RKO (cell line): Measurements from ENCODE around the gene YIPF2.
"Not testable (repeated sequence)": the region's sequence is repeated elsewhere in the genome, so short reads cannot be mapped to it uniquely, and the experiment has no call there.

Experiments used
- DNase-seq: peaks from one replicate; pipeline ENCODE4 v3.0.0-alpha.2; 2016; ENCODE audit warnings: low spot score

The YIPF2 gene

DNA sequence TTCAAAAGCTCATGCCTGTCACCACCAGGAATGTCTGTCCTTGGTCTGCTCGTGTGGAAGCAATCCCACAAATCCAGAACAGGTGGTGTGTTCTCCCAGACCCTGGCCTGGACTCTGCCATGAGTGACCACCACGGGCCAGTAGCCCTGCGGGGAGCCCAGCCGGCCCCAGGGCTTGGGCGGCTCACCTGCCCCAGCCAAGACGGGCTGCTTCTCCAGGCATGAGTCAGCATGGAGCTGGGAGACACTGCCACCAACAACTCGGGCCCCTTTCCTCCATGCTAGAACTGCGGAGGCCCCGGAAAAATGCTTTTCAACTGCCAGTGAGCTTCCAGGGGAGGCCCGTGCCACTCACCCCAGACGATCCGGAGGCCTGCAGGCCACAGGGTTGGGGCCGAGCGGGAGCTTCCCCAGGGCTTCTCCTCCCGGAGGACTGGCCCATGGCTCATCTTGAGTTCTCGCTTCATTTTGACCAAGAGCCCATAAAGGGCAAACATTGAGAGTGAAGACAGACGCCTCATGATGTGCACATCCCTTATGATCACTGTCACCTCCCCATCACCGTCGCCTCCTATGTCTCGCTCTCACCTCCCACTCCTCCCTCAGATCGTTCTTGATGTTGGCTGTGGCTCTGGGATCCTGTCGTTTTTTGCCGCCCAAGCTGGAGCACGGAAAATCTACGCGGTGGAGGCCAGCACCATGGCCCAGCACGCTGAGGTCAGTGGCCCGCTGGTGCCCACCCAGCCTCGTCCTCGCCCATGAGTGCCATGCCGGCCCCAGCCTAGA, 16.7 kb downstream of the YIPF2 start:
- DNase-seq: no peak

DNA sequence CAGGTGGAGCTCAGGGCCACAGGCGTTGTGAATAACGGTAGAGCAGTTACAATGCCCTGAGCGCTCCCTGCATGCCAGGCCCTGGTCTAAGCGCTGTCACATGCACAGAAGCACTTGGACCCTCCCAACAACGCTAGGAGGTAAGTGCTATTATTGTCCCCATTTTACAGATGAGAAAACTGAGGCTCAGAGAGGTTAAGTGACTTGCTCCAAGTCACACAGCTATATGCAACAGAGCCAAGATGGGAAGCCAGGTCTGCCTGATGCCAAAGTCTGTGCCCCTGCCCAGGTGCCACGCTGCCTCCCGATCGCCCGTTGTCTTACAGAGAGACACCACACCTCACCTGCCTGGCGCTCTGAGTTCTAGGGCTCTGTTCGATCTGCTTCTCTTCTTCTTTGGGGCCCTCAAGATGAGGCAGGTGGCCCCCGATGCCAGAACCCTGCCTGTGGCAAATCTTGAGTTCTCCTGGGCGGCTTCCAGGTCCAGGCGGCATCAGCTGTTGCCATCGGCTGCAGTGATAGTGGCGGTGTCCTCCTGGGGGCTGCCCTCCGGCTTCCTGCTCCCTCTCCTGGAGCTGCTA, 20.0 kb downstream of the YIPF2 start:
- DNase-seq: no peak

DNA sequence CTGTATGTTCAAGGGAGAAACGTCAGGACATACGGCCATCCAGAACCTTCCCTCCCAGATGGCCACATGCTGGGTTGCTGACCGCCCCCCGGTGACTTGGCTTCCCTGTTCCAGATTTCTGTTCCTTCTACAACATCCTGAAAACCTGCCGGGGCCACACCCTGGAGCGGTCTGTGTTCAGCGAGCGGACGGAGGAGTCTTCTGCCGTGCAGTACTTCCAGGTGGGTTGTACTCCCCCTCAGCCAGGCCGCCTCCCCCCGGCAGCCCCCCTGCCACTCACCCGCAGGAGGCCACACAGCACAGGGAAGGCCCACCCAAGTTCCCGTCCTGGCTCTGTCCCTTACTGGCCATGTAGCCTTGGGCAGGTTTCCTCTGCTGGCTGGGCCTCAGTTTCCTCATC, 20.5 kb downstream of the YIPF2 start:
- DNase-seq: no peak

DNA sequence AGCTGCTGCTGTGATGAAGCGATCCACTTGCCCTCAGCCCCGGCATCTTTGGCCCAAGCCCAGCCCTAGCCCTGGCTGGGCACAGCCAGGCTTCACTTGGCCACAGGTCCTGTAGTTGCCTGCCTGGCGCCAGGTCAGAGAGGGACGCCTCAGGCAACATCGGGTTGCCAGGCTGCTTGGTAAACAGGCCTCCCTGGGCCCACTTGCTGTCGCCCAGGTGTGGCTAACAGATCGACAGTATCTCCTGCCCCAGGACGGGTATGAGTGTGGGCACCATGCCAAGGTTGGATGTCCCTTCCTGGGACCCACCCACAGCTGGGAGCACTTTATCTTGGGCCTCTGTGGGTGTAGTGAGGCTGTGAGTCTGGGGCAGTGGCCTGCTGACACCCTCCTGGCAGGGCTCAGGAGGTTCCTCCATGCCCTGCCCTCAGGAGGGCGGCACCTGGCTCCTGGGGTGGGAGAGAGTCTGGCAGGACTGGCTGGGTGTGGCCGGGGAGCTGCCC, 29.2 kb downstream of the YIPF2 start:
- no peak for DNase-seq

DNA sequence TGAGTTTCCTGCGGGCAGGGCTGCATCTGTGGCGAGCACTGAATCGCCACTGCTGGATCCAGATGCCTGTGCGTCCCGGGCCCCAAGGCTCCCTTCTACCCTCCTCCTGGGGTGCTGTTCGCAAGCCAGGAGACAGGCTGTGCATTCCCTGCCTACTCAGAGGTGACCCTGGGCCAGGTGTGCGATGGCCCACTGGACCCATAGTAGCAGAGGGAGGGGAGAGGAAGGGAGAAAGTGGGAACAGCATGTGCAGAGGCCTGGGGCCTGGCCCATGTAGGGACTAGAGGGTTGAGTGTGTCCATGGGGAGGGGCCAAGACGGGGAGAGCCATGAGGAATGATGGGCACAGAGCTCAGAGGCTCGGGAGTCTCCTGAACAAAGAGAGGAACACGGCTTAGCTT, 29.8 kb downstream of the YIPF2 start:
- no peak for DNase-seq

DNA sequence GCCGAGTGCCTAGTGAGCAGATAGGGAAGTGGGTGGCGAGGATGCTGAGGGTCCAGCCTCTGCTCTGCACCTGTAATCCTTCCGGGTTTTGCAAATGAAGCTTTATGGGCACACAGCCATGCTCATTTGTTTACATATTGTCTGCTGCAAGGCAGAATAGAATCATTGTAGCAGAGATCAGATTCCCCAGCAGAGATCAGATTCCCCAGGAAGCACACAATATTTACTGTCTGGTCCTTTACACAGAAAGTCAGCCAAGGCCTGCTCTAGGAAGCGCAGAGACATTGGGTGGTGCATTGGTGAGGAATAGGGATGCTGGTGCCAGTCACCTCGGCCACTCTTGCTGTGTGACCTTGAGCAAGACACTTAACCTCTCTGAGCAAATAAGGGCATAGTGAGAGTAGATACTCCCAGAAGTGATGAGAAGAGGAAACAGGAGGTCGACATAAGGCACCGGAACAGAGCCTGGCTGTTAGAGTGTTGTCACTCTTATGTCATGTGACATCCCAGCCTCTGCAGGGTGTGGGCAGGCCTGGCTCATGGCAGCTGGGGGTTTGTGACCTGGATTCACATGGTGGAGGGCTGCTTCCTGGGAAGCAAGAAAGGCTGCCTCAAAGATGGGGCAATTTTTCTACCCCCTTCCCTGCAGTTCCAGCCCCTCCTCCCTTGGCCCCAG, 31.4 kb downstream of the YIPF2 start:
- no peak for DNase-seq

DNA sequence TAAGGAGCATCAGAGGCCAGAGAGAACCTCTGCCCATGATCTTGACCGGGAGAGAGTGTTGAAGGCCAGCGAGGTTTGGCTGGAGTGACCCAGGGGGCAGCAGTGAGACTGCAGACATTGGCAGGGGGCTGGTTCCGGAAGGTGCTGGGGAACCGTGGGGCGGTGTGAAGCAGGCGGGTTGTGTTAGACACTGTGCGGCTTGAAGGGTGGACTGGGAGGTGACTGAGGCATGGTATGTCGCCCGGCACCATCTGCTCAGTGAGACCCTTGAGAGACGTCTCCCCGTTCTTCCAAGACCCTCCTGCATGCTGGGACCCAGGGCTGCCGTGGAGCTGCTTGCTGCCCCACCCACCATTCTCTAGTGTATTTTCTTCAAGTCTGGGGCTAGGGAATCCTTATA, 32.5 kb downstream of the YIPF2 start:
- DNase-seq: no peak

DNA sequence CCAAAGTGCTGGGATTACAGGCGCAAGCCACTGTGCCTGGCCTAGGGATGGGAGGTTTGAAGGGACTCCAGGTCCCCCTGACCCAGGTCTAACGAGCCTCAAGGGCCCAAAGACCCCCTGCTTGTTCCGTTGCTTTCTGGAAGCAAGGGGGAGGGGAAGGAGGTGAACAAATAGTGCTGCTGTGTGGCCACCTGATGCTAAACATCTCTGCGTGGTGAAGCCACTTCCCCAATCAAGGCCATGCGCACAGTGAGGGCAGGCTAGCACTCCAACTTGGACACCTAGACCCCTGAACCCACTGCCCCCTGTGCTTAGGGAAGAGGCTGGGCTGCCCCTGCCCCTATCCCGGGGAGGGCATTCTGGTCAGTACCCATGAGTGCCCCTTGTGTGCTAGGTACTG, 33.1 kb downstream of the YIPF2 start:
- DNase-seq: no peak

DNA sequence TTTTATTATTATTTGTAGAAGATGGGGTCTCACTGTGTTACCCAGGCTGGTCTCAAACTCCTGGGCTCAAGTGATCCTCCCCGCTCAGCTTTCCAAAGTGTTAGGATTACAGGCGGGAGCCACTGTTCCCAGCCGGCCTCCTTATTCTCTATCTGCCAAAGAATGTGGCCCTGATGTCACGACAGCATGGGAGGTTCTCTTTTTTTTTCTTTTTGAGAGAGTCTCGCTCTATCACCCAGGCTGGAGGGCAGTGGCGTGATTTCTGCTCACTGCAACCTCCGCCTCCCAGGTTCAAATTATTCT, 33.6 kb downstream of the YIPF2 start:
- DNase-seq: no peak

DNA sequence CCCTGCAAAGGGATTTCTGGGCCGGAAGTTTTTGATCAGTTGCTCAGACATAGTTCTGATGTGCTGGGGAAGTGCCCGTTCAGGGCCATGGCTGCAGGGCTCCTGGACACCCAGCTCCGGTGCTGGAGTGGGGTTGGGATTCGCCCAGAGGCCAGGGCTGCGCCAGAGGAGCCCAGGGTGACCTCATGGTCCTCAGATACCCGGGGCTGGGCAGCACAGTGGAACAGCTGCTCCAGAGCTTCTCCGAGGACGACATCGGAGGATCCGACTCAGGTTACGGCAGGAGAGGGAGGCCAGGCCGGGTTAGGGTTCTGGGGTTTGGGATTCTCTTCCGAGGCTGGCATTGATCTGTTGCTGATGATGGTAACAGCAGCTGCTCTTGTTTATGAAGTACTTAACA, 36.2 kb downstream of the YIPF2 start:
- DNase-seq: no peak

DNA sequence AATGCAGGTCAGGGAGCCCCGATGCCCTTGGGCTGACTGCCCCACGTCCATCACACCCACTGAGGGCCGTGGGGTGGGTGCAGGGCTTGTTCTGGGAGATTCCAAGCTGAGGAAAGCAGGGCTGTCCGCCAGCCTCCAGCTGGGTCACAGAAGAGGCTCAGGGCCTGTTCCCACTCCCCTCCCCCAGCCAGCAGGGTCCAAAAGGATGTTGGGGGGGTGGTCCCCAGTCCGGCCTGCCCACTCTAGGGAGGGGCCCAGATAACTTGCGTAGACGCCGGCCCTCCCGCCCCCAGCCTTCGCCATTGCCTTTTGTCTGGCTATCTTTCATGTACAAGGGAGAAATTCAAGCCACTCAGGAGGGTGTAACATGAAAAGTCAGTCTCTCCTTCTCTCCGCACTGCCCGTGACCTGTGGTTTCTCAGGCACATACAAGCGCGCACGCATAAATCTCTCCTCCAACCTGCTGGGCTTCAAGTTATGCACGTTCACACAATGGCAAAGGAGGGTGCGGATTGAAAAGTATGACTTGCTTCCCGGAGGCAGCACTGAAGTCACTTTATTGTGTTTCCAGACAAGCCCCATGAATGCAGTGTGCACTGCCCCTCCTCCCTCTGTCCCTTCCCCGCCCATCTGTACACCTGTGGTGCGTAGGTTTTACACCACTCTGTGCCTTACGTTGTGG, 36.9 kb downstream of the YIPF2 start:
- no peak for DNase-seq

DNA sequence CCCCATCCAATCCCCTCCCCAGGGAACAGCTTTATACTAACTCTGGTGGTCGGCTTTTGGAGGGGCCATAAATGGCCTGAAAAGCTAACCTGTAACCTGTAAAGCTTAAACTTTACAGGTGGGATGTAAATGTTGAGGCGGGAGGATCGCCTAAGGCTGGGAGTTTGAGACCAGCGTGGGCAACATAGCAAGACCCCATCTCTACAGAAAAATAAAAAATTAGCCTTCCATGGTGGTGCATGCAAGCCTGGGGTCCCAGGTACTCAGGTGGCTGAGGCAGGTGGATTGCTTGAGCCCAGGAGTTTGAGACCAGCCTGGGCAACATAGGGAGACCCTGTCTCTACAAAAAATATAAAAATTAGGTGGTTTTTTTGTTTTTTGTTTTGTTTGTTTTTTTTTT, 38.6 kb downstream of the YIPF2 start:
- no peak for DNase-seq

DNA sequence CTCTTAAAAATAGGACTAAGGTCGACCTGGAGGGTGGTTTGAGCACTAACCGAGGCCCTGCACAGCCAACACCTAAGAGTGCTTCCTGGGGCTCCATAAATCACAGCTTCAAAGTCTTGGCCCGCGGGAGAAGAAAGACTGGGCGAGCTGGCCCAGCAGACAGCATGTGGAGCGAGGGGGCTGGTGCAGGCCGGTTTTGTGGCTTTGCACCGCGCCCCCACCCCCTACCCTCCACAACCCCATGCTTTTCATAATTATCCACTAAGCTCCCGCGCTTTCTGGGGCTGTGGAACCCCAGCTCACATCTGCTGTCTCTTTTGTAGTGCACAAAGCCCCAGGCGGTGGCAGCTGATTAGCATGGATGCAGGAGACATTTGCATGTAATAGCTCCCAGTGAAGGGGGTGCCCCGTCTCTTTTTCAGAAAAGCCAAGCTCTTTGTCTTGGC, 40.0 kb downstream of the YIPF2 start:
- no peak for DNase-seq

DNA sequence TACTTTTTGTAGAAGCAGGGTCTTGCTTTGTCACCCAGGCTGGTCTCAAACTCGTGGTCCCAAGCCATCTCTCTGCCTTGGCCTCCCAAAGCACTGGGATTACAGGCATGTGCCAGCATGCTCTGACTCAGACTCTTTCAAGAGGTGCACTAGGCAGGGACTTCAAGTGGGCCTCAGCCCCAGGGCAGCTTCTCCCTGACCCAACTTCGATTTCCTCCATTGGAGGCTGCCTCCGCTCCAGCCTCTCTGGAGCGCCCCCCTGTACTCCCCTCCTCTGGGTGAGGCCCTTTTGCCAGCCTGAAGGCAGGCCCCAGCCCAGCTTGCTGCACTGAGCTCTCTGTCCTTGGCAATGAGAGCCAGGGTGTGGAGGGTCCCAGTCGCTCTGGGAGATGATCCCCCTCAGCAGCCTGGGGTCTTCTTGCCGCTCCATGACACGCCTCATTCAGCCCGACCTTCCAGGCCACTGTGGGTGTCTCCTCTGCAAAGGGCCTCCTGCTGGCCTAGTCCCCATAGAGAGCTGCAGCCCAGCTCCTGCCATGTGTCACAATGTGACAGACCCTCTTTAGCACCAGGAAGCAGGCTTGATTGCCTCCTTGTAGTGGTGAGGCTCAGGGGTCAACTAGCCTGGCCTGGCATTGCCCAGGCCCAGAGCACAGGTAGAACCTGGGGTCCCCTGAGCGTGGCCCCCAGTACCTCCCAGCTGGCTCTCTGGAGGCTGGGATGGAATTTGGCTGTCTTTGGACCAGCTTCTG, 40.6 kb downstream of the YIPF2 start:
- DNase-seq: no peak

DNA sequence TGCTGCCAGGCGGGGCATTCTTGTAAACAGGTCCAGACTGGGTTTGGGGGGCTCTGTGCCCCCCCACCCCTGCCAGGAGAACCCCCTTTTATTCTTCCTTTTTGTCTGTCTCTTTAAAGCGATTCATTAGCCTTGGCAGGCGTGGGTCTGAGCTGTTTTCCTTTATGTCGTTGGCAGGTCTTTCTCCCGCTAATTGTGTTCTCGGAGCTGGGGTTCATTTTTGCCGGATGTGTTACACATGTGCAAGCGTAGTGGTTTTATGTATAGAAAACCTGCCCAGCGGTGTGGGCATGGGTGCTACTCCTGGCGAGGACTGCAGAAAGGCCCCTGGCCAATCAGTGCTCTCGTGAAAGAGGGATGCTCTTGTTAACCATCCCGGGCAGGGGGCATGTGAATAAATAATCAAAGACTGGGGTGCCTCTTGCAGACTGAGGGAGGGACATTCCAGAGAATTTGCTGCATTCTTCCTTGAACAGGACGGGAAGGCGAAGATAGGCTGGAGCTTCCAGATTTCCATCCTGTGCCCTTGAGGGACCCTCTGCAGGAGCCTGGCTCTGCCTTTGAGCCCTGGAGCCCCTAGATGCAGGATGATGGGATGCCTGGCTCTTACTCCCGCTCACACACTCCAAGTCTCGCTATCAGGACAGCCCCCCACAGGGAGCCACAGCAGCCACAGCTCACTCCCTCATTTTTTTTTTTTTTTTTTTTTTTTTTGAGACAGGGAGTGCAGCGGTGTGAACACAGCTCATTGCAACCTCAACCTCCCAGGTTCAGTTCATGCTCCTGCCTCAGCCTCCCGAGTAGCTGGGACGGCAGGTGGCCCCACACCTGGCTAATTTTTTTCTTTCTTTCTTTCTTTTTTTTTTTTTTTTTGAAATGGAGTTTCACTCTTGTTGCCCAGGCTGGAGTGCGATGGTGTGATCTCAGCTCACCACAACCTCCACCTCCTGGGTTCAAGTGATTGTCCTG, 43.0 kb downstream of the YIPF2 start:
- no peak for DNase-seq

DNA sequence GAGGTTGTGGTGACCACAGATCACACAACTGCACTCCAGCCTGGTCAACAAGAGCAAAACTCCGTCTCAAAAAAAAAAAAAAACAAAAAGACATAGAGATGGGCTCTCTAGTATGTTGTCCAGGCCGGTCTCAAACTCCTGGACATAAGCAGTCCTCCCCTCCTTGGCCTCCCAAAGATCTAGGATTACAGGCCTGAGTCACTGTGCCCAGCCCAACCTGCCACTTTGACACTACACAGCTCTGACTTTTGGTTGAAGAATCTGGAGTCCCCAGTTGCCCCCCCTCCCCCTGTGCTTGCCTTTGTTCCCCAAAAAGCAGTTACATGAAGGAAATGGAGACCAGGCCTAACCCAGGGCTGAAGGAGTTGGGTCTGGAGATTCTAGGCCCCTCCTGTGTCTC, 44.2 kb downstream of the YIPF2 start:
- peak; percentile 33 for DNase-seq

DNA sequence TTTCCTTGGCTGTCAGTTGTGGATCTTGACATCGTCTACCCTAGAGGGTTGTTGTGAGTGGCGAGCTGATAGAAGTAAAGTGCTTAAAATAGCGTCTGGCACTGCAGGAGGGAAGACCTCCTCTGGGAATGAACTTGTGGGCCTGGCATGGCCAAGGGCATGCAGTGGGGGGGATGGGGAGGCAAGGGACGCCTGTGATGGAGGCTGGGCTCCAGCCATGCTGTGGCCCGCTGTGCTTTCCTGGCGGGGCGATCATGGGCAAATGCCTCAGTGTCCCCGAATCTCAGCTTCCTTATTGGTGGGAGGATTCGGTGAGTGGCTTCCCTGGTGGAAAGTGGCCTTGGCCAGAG, 46.4 kb downstream of the YIPF2 start:
- DNase-seq: no peak

DNA sequence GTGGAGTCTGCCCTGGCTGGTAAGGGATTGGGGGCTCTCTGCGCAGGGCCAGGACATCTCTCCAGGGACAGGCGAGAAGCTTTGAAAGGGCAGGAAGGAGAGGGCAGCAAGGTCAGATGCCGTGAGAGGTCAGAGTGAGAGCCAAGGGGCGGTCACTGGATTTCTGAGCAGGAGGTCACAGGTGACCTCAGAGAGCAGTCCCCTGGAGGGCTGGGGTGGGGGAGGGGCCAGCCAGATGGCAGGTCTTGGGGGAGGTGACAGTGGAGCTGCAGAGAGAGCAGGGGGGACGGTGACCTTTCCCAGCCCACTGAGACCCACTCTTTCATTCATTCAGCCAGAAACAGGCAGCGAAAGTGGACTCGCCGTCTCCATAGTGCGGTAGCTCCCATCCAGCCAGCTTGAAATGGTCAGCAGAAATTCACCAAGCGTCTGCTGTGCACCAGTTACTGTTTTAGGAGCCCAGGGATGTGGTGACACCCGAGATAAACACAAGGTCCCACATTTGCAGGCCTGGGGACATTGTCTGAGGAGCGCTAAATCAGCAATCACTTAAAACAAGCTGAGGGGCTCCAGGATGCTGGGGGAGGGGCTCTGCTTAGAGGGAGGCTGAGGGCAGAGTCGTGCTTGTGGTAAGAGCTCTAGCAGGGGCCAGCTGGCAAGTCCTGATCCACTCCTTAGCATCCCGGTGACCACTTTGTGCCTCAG, 46.9 kb downstream of the YIPF2 start:
- DNase-seq: no peak

DNA sequence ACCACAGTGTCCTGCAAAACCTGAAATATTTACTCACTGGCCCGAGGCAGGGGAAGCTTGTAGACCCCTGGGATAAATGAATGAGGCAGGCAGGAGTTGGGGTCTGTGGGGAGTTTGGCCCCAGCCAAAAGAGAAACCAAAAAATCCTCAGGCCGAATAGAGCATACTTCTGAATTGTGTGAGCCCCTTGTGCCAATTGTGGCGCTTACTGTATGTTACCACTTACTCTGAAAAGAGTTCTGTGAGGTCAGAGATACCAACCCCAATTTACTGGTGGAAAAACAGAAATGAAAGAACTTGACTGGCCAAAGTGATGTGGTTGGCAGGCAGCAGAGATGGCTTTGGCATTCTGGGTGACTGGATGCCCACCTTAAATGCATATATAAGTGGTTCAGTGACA, 50.2 kb downstream of the YIPF2 start:
- DNase-seq: no peak

DNA sequence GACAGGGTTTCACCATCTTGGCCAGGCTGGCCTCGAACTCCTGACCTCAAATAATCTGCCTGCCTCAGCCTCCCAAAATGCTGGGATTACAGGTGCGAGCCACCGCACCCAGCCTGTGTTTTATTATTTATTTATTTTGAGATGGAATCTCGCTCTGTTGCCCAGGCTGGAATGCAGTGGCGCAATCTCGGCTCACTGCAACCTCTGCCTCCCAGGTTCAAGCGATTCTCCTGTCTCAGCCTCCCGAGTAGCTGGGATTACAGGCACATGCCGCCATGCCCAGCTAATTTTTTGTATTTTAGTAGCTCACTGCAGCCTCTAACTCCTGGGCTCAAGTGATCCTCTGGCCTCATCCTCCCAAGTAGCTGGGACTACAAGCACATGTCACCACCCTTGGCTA, 50.8 kb downstream of the YIPF2 start:
- not testable (repeated sequence) for DNase-seq
